ENCODE measurements around the gene NOS1AP.
A peak's percentile ranks its signal among the peaks of the same experiment; 100 is the strongest.

Gene NOS1AP

GRCh38 chr1:162223488-162223887 is 154.0 kb downstream of the NOS1AP start:
- TF ChIP-seq CTCF (IDR thresholded peaks at IDR 0.05; ENCODE audit: control extremely low read depth, extremely low read depth, low read depth, missing control alignments) = no peak
- POLR2A ChIA-PET = no interaction called here
- CTCF ChIA-PET = interaction anchor here (1.2 to 1.6 kb wide), 3 partner anchors 11 to 14 kb away, joined by 3 to 4 read pairs (median 3); no protein-coding TSS in a partner anchor
- DNase-seq (ENCODE audit: extremely low spot score) = no peak

- DNase-seq (ENCODE audit: extremely low spot score) = no peak
- POLR2A ChIA-PET = no interaction called here
- no peak for TF ChIP-seq CTCF (IDR thresholded peaks at IDR 0.05; ENCODE audit: control extremely low read depth, extremely low read depth, low read depth, missing control alignments)
- CTCF ChIA-PET = interaction anchor here (1.3 to 1.8 kb wide), 4 partner anchors 11 to 22 kb away, joined by 3 to 5 read pairs (median 3); no protein-coding TSS in a partner anchor
These were observed 154.8 kb downstream of the NOS1AP start for GRCh38 chr1:162224267-162224666.

- CTCF ChIA-PET = interaction anchor here (1.6 kb wide), 2 partner anchors 8 to 10 kb away, joined by 4 read pairs; no protein-coding TSS in a partner anchor
- no peak for DNase-seq (ENCODE audit: extremely low spot score)
- TF ChIP-seq CTCF (IDR thresholded peaks at IDR 0.05; ENCODE audit: control extremely low read depth, extremely low read depth, low read depth, missing control alignments) = no peak
- POLR2A ChIA-PET = no interaction called here
These were observed 159.1 kb downstream of the NOS1AP start for GRCh38 chr1:162228586-162228985.

GRCh38 chr1:162229549-162229948 is 160.1 kb downstream of the NOS1AP start:
- CTCF ChIA-PET = interaction anchor here (1.3 to 2.1 kb wide), 2 partner anchors 21 to 78 kb away, joined by 3 to 5 read pairs; no protein-coding TSS in a partner anchor
- POLR2A ChIA-PET = no interaction called here
- no peak for TF ChIP-seq CTCF (IDR thresholded peaks at IDR 0.05; ENCODE audit: control extremely low read depth, extremely low read depth, low read depth, missing control alignments)
- DNase-seq (ENCODE audit: extremely low spot score) = peak; percentile 23

GRCh38 chr1:162230096-162230495 is 160.6 kb downstream of the NOS1AP start:
- CTCF ChIA-PET = interaction anchor here (1.3 to 2.1 kb wide), 2 partner anchors 21 to 78 kb away, joined by 3 to 5 read pairs; no protein-coding TSS in a partner anchor
- no peak for TF ChIP-seq CTCF (IDR thresholded peaks at IDR 0.05; ENCODE audit: control extremely low read depth, extremely low read depth, low read depth, missing control alignments)
- no peak for DNase-seq (ENCODE audit: extremely low spot score)
- POLR2A ChIA-PET = no interaction called here

- no peak for DNase-seq (ENCODE audit: extremely low spot score)
- no peak for TF ChIP-seq CTCF (IDR thresholded peaks at IDR 0.05; ENCODE audit: control extremely low read depth, extremely low read depth, low read depth, missing control alignments)
- ChIA-PET CTCF (interaction anchor here (1.3 to 2.1 kb wide), 2 partner anchors 22 to 79 kb away, joined by 3 to 5 read pairs; no protein-coding TSS in a partner anchor), POLR2A (no interaction called here)
These were observed 161.0 kb downstream of the NOS1AP start for GRCh38 chr1:162230517-162230916.
